ENCODE measurements around the gene SLC35F1.

Gene SLC35F1

GRCh38 chr6:118306392-118307238 lies 399.6 kb downstream of the SLC35F1 start:
- Histone ChIP-seq H3K4me3 (IDR thresholded peaks at IDR 0.05; ENCODE audit: insufficient read depth, low read depth, low read length) (no peak overlapping the region), H3K27me3 (ENCODE audit: insufficient read depth, low read depth) (no peaks in the 10 kb centered on the region), H3K79me2 (ENCODE audit: insufficient read depth, low read depth) (no peaks in the 10 kb centered on the region), H3K36me3 (ENCODE audit: insufficient read depth) (no peaks in the 10 kb centered on the region), H3K9ac (no peak overlapping the region), H3K4me1 (ENCODE audit: low read depth, poor library complexity, severe bottlenecking) (no peaks in the 10 kb centered on the region), H2AFZ (ENCODE audit: low read depth) (no peak overlapping the region), H3K27ac (no peak overlapping the region), H3K4me2 (no peak overlapping the region), H4K20me1 (ENCODE audit: insufficient read depth) (no peaks in the 10 kb centered on the region)
- TF ChIP-seq, protein P1, sequence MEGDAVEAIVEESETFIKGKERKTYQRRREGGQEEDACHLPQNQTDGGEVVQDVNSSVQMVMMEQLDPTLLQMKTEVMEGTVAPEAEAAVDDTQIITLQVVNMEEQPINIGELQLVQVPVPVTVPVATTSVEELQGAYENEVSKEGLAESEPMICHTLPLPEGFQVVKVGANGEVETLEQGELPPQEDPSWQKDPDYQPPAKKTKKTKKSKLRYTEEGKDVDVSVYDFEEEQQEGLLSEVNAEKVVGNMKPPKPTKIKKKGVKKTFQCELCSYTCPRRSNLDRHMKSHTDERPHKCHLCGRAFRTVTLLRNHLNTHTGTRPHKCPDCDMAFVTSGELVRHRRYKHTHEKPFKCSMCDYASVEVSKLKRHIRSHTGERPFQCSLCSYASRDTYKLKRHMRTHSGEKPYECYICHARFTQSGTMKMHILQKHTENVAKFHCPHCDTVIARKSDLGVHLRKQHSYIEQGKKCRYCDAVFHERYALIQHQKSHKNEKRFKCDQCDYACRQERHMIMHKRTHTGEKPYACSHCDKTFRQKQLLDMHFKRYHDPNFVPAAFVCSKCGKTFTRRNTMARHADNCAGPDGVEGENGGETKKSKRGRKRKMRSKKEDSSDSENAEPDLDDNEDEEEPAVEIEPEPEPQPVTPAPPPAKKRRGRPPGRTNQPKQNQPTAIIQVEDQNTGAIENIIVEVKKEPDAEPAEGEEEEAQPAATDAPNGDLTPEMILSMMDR (conservative IDR thresholded peaks at IDR 0.05; ENCODE audit: low read depth, low read length) = no peak

GRCh38 chr6:118307581-118307980 lies 400.5 kb downstream of the SLC35F1 start:
- H3K36me3 ChIP-seq (ENCODE audit: insufficient read depth) = no peaks in the 10 kb centered on the region
- H3K27ac ChIP-seq = no peak overlapping the region
- no peaks in the 10 kb centered on the region for H3K79me2 ChIP-seq (ENCODE audit: insufficient read depth, low read depth)
- H3K4me3 ChIP-seq (IDR thresholded peaks at IDR 0.05; ENCODE audit: insufficient read depth, low read depth, low read length) = no peak overlapping the region
- H2AFZ ChIP-seq (ENCODE audit: low read depth) = no peak overlapping the region
- no peak overlapping the region for H3K9ac ChIP-seq
- no peaks in the 10 kb centered on the region for H4K20me1 ChIP-seq (ENCODE audit: insufficient read depth)
- H3K4me2 ChIP-seq = no peak overlapping the region
- TF ChIP-seq, protein P1 (conservative IDR thresholded peaks at IDR 0.05; ENCODE audit: low read depth, low read length) = no peak
- no peaks in the 10 kb centered on the region for H3K4me1 ChIP-seq (ENCODE audit: low read depth, poor library complexity, severe bottlenecking)
- no peaks in the 10 kb centered on the region for H3K27me3 ChIP-seq (ENCODE audit: insufficient read depth, low read depth)

DNA sequence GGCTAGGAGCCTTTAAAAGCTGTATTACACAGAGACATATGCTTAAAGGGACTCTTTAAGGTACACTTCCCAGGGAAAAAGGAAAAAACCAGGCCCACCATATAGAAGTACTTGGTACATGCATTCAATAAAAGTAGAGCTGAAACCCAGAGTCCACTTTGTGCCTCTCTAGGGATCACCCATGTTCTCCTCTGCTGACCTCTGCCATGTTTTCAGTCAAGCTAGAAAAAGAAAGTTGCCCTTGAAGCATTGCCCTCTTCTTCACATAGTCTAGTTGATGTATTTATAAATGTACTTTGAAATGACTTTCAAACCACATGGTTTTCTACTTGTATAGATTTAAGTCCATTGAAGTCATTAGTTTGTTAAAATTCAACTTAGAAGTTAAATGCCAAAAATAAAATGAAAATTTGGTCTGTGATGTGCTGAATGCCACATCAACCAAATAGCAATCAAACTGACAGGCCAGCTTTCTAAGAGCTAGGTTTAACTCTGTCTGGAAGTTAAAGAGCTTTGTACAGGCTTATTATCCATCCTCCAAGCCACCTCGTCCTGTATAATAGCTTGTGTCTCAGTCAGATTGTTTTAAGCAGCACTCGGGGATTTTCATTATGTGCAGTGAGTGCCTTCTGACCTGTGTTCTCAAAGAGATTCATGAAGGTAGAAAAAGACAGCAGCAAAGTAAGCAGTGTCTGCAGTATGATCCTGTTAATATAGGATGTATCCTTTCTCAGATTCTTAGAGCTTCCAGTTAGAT lies 402.5 kb downstream of the SLC35F1 start:
- no peak overlapping the region for H2AFZ ChIP-seq (ENCODE audit: low read depth)
- TF ChIP-seq, protein P1 (conservative IDR thresholded peaks at IDR 0.05; ENCODE audit: low read depth, low read length) = no peak
- H3K27me3 ChIP-seq (ENCODE audit: insufficient read depth, low read depth) = no peaks in the 10 kb centered on the region
- H3K4me2 ChIP-seq = no peak overlapping the region
- H3K79me2 ChIP-seq (ENCODE audit: insufficient read depth, low read depth) = no peaks in the 10 kb centered on the region
- H3K9ac ChIP-seq = no peak overlapping the region
- H3K4me1 ChIP-seq (ENCODE audit: low read depth, poor library complexity, severe bottlenecking) = no peaks in the 10 kb centered on the region
- no peaks in the 10 kb centered on the region for H4K20me1 ChIP-seq (ENCODE audit: insufficient read depth)
- H3K27ac ChIP-seq = no peak overlapping the region
- H3K36me3 ChIP-seq (ENCODE audit: insufficient read depth) = no peaks in the 10 kb centered on the region
- H3K4me3 ChIP-seq (IDR thresholded peaks at IDR 0.05; ENCODE audit: insufficient read depth, low read depth, low read length) = no peak overlapping the region

DNA sequence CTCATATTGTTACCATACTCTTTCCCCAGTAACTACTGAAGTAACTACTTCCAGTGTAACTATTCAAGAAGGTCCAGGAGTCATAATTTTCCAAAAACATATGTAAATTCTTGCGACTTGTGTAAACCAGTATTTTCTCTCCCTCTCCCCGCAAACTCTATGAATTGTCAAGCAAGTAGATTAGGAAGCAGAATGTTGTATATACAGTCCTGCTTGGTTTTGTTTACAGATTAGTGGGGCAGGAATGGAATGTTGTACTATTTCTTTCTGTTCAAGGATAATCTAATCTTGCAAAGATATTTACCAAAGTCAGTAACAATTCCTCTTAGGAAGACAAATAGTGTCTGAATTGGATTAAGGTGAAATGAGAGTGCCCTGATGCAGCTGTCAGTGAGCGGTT lies 406.1 kb downstream of the SLC35F1 start:
- TF ChIP-seq, protein P1 (conservative IDR thresholded peaks at IDR 0.05; ENCODE audit: low read depth, low read length) = no peak
- no peak overlapping the region for H3K4me3 ChIP-seq (IDR thresholded peaks at IDR 0.05; ENCODE audit: insufficient read depth, low read depth, low read length)
- no peaks in the 10 kb centered on the region for H3K4me1 ChIP-seq (ENCODE audit: low read depth, poor library complexity, severe bottlenecking)
- no peak overlapping the region for H3K4me2 ChIP-seq
- no peaks in the 10 kb centered on the region for H4K20me1 ChIP-seq (ENCODE audit: insufficient read depth)
- no peaks in the 10 kb centered on the region for H3K27me3 ChIP-seq (ENCODE audit: insufficient read depth, low read depth)
- no peak overlapping the region for H3K27ac ChIP-seq
- no peaks in the 10 kb centered on the region for H3K79me2 ChIP-seq (ENCODE audit: insufficient read depth, low read depth)
- no peak overlapping the region for H3K9ac ChIP-seq
- no peaks in the 10 kb centered on the region for H3K36me3 ChIP-seq (ENCODE audit: insufficient read depth)
- H2AFZ ChIP-seq (ENCODE audit: low read depth) = no peak overlapping the region

Measured in KMS-11 (cell line).